HG02870 (cell line): ENCODE measurements around the gene PYGM.

Experiments used
- ATAC-seq: cut with Tn5 transposase; IDR thresholded peaks from one replicate; pipeline ENCODE4 v1.9.1; 2021; ENCODE audit warnings: mild to moderate bottlenecking, moderate library complexity; ENCODE audit not compliant: unreplicated experiment

PYGM gene

DNA sequence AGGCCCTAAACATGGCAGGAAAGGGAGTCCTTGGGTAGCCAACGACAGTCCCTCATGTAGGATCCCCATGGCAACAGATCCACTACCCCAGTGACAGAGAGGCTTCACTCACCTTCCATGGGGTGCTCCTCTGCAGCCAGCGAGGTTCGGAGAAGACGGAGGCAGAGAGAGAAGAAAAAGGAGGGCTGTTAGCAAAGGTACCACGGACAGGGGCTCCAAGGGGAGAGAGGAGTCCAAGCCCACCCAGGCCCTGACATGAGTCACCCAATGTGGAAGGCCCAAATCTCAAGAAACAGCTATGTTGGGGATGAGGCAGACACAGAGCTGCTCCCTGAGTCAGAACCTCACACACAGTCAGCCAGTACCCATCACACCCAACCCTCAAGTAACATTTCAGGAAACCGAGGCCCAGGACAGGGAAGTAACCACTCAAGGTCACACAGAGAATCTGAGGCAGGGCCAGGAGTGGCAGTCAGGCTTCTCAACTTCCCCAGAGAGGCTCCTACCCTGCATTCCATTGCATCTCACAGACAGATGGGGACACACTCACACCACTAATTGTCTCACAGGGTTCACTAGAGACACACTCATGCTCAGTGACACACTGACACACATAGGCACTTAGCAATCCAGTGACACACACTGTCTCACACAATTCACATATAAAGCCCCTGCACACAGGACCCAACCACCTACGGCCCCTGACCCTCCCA, 62.0 kb downstream of the PYGM start:
- ATAC-seq, result no peak
